Endodermal cell (in vitro differentiated cells): ENCODE results near the gene PRORP. TPM values are rescaled to one million over a fixed set of nuclear protein-coding genes. Genes with fewer than 3 reads are reported as not detected.
"Not testable (repeated sequence)": the region's sequence is repeated elsewhere in the genome, so short reads cannot be mapped to it uniquely, and the experiment has no call there.

Experiments used
- DNase-seq: peaks from one replicate; pipeline ENCODE4 v3.0.0-alpha.2; 2017
- H3K27ac ChIP-seq: 2 replicates; pipeline ENCODE4 v1.5.1; 2013; ENCODE audit warnings: mild to moderate bottlenecking, low read depth, low read length, moderate library complexity
- H3K27me3 ChIP-seq: 2 replicates; pipeline ENCODE4 v1.6.1; 2013; ENCODE audit warnings: mild to moderate bottlenecking, low read length, moderate library complexity; ENCODE audit not compliant: insufficient read depth, control insufficient read depth, poor library complexity, severe bottlenecking
- H3K36me3 ChIP-seq: 2 replicates; pipeline ENCODE4 v1.7.0; 2013; ENCODE audit warnings: mild to moderate bottlenecking, low read length, moderate library complexity; ENCODE audit not compliant: control insufficient read depth, insufficient read depth
- H3K4me1 ChIP-seq: one replicate; pipeline ENCODE4 v1.7.0; 2013; ENCODE audit warnings: low read length; ENCODE audit not compliant: control insufficient read depth, insufficient read depth
- H3K4me3 ChIP-seq: 2 replicates; pipeline ENCODE4 v1.5.1; 2013; ENCODE audit warnings: mild to moderate bottlenecking, low read length, moderate library complexity
- H3K9ac ChIP-seq: 2 replicates; pipeline ENCODE4 v1.6.1; 2013; ENCODE audit warnings: mild to moderate bottlenecking, low read length, moderate library complexity; ENCODE audit not compliant: poor library complexity, severe bottlenecking; ENCODE audit errors: extremely low read depth
- H3K9me3 ChIP-seq: 2 replicates; pipeline ENCODE4 v1.6.1; 2013; ENCODE audit warnings: mild to moderate bottlenecking, low read length, moderate library complexity; ENCODE audit not compliant: control insufficient read depth
- H3K27ac Mint-ChIP-seq: 2 replicates; pipeline ENCODE4 v1.8.0; 2020; ENCODE audit warnings: mixed read lengths
- H3K27me3 Mint-ChIP-seq: 2 replicates; pipeline ENCODE4 v1.8.0; 2021; ENCODE audit warnings: mild to moderate bottlenecking, mixed read lengths; ENCODE audit not compliant: insufficient read depth
- H3K36me3 Mint-ChIP-seq: 2 replicates; pipeline ENCODE4 v1.8.0; 2020; ENCODE audit warnings: low read depth, mixed read lengths
- H3K4me1 Mint-ChIP-seq: 2 replicates; pipeline ENCODE4 v1.8.0; 2020; ENCODE audit warnings: mixed read lengths
- H3K4me3 Mint-ChIP-seq: 2 replicates; pipeline ENCODE4 v1.8.0; 2020; ENCODE audit warnings: mild to moderate bottlenecking, moderate library complexity, mixed read lengths
- H3K9me3 Mint-ChIP-seq: 2 replicates; pipeline ENCODE4 v1.8.0; 2020; ENCODE audit warnings: mild to moderate bottlenecking, mixed read lengths
- CTCF ChIP-seq: fragments of 200-600 bp; sonication (generic); conservative IDR thresholded peaks from 2 replicates; pipeline ENCODE4 v1.5.0; 2021; ENCODE audit warnings: antibody characterized with exemption, mild to moderate bottlenecking
- WGBS, 2 experiments: methylation state at CpG; one replicate each; pipeline versions ENCODE4 v1.1.5 to v1.1.7; 2013; ENCODE audit warnings: missing lambda C conversion rate in 2 of 2, mixed read lengths in 1 of 2; ENCODE audit not compliant: insufficient coverage in 1 of 2, insufficient read length in 1 of 2; 5-methylcytosine and 5-hydroxymethylcytosine counted together
- total RNA-seq, 2 donors: library from RNA; stranded (reverse); fragmentation: NEBNext Ultra II Directional in 1 of 2; extraction: Animal tissue kit (Norgen Biotek cat#: 25700) in 1 of 2; gene quantifications; 2 replicates in 1 of 2; 3 replicates in 1 of 2; pipeline ENCODE4 v1.2.1, GENCODE V29; 2021

Gene PRORP
- total RNA-seq, 2 donors from 2014 or later: 45.6 to 57.2 TPM

DNA sequence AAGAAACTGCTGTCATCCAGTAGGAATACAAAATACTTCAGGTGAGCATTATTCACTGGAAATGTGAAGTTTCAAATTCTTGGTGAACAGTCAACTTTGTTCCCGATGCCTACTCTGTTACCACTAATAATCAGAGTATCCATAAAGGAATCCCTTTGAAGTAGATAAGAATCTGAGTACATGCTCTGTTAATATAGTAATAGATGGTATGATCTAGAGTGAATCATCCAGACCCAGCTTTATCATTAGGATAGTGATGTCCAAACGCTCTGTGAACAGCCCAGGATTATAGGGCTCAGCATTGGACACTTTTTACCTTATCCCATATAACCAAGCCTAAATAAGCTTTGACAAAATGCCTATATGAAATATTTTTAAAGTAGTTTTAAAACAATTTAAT lies 33.8 kb upstream of the PRORP start:
- no peak overlapping the region for H3K4me3 Mint-ChIP-seq
- 100% methylated on average over 2 of the region's 2 CpGs; no CpG with 5 or more reads in 1 of the 2 experiments for WGBS, 2 experiments
- no peaks in the 10 kb centered on the region for H3K4me1 Mint-ChIP-seq

DNA sequence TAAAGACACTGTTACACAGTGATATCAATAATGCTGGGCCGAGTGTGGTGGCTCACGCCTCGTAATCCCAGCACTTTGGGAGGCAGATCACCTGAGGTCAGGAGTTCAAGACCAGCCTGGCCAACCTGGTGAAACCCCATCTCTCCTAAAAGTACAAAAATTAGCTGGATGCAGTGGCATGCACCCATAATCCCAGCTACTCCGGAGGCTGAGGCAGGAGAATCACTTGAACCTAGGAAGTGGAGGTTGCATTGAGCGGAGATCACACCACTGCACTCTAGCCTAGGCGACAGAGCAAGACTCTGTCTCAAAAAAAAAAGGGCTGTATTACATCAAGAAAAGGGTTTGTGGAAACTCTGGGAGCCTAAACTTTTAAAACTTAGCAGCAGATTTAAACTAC lies 27.7 kb upstream of the PRORP start:
- H3K27ac ChIP-seq, H3K27me3 ChIP-seq, H3K27me3 Mint-ChIP-seq, H3K4me3 ChIP-seq, H3K4me1 ChIP-seq, H3K27ac Mint-ChIP-seq, H3K4me1 Mint-ChIP-seq, H3K4me3 Mint-ChIP-seq, DNase-seq, H3K9ac ChIP-seq: not testable (repeated sequence)
- Mint-ChIP-seq H3K9me3 (peaks cover 21% of the 10 kb centered on the region), H3K36me3 (peaks cover 79% of the 10 kb centered on the region)
- peaks cover 69% of the 10 kb centered on the region for H3K36me3 ChIP-seq
- WGBS, 2 experiments: 93 to 98% methylated on average over 6 of the region's 6 CpGs
- peaks cover 22% of the 10 kb centered on the region for H3K9me3 ChIP-seq

More for the DNA sequence above, 33.8 kb upstream of the PRORP start:
- TF ChIP-seq CTCF: no peak
- Mint-ChIP-seq H3K9me3 (peaks cover 18% of the 10 kb centered on the region), H3K36me3 (peaks cover 66% of the 10 kb centered on the region), H3K27me3 (no peaks in the 10 kb centered on the region), H3K27ac (no peak overlapping the region)
- H3K4me1 ChIP-seq: no peaks in the 10 kb centered on the region
- no peak overlapping the region for H3K9ac ChIP-seq
- no peak overlapping the region for H3K27ac ChIP-seq
- peaks cover 22% of the 10 kb centered on the region for H3K9me3 ChIP-seq
- DNase-seq: no peak
- H3K36me3 ChIP-seq: peaks cover 58% of the 10 kb centered on the region
- no peak overlapping the region for H3K4me3 ChIP-seq
- H3K27me3 ChIP-seq: no peaks in the 10 kb centered on the region

DNA sequence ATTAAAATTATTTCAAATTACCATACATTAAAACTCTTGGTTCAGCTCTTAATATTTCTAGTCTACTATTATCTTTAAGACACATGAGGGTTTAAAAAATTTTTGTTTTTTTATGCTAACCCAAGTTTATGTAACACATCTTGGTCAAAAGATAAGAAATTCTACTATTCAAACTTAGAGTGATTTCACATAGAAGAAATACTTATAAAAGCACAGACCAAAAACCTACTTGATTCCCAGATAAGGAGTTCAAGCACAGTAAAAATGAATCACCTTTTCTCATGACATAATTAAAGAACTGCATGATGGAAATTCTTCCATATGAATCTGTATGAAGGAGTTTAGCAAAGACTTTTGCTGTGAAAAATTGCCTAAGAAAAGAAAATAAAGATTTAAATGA lies 14.5 kb upstream of the PRORP start:
- Histone ChIP-seq H3K27ac (no peak overlapping the region), H3K9me3 (peaks cover 14% of the 10 kb centered on the region), H3K27me3 (no peaks in the 10 kb centered on the region), H3K4me3 (no peak overlapping the region), H3K9ac (no peak overlapping the region), H3K4me1 (no peaks in the 10 kb centered on the region), H3K36me3 (peaks cover 46% of the 10 kb centered on the region)
- no peak overlapping the region for H3K27ac Mint-ChIP-seq
- H3K9me3 Mint-ChIP-seq: peaks cover 19% of the 10 kb centered on the region
- DNase-seq: no peak
- peaks cover 58% of the 10 kb centered on the region for H3K36me3 Mint-ChIP-seq
- H3K27me3 Mint-ChIP-seq: no peaks in the 10 kb centered on the region
- H3K4me1 Mint-ChIP-seq: peaks cover 6% of the 10 kb centered on the region
- no peak for TF ChIP-seq CTCF
- no peak overlapping the region for H3K4me3 Mint-ChIP-seq

DNA sequence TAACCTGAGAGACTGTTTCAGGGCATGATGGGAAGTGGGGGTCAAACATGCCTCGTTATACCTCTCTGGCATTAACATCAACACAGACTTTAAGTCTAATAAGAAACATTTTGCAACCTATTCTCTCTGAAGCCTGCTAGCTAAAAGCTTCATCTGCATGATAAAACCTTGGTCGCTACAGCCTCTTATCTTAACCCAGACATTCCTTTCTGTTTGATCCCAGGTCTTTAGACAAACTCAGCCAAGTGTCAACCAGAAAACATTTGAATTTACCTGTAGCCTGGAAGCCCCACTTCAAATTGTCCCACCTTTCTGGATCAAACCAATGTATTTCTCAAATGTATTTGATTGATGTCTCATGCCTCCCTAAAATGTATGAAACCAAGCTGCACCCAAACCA lies 9.7 kb upstream of the PRORP start:
- Mint-ChIP-seq H3K9me3 (peaks cover 19% of the 10 kb centered on the region), H3K36me3 (peaks cover 72% of the 10 kb centered on the region), H3K27me3 (no peaks in the 10 kb centered on the region), H3K4me1 (peaks cover 19% of the 10 kb centered on the region), H3K27ac (peak overlapping the region; percentile 73), H3K4me3 (no peak overlapping the region)
- Histone ChIP-seq H3K27ac (no peak overlapping the region), H3K36me3 (peaks cover 49% of the 10 kb centered on the region), H3K4me3 (peak overlapping the region; percentile 53), H3K9ac (peak overlapping the region; percentile 63), H3K27me3 (no peaks in the 10 kb centered on the region), H3K4me1 (no peaks in the 10 kb centered on the region), H3K9me3 (peaks cover 14% of the 10 kb centered on the region)
- TF ChIP-seq CTCF: no peak
- DNase-seq: peak; percentile 45
- WGBS, 2 experiments: 50 to 63% methylated on average over 1 to 2 of the region's 2 CpGs
